HEK293 (cell line): ENCODE results near the gene ZBED5.
A peak's percentile ranks its signal among the peaks of the same experiment; 100 is the strongest.

Experiments
- CTCF ChIA-PET: fragments of 350-600 bp; formaldehyde crosslinking; extraction: SDS; loops from one replicate; lab custom pipeline; 2021; ENCODE audit warnings: antibody characterized with exemption; lab: Yijun Ruan, JAX
- POLR2A ChIA-PET: fragments of 300-600 bp; formaldehyde crosslinking; extraction: SDS; loops from one replicate; lab custom pipeline; 2020; ENCODE audit warnings: antibody characterized with exemption, inconsistent platforms; lab: Yijun Ruan, JAX
- H3K27ac ChIP-seq: fragments of 200-500 bp; sonication (Bioruptor generic); 2 replicates; pipeline ENCODE4 v1.5.1; 2014; ENCODE audit warnings: low read depth, low read length, control low read depth, inconsistent platforms; ENCODE audit errors: extremely low read depth
- H3K36me3 ChIP-seq, 2 experiments: fragments of 200-500 bp in 1 of 2; sonication (Bioruptor generic) in 1 of 2; 1 replicate in 1 of 2; 2 replicates in 1 of 2; pipeline ENCODE4 v1.5.1; 2014 to 2017; ENCODE audit warnings: inconsistent platforms in 2 of 2, low read length in 2 of 2; ENCODE audit not compliant: control insufficient read depth in 2 of 2, insufficient read depth in 1 of 2
- H3K4me1 ChIP-seq: fragments of 200-500 bp; sonication (Bioruptor generic); 2 replicates; pipeline ENCODE4 v1.5.1; 2014; ENCODE audit warnings: mild to moderate bottlenecking, low read length, inconsistent platforms; ENCODE audit not compliant: control insufficient read depth, insufficient read depth
- H3K4me3 ChIP-seq: 2 replicates; pipeline ENCODE4 v1.5.1; 2011; ENCODE audit warnings: low read depth, mild to moderate bottlenecking, control low read depth, low read length, moderate library complexity
- H3K9me3 ChIP-seq: fragments of 200-500 bp; sonication (Bioruptor generic); 2 replicates; pipeline ENCODE4 v1.5.1; 2014; ENCODE audit warnings: low read depth, low read length, inconsistent platforms; ENCODE audit not compliant: control insufficient read depth, insufficient read depth
- SCRT1 ChIP-seq: fragments of 450-650 bp; formaldehyde crosslinking; IDR thresholded peaks from 2 replicates; pipeline ENCODE4 v1.5.1; 2016; ENCODE audit warnings: missing biosample characterization, missing genetic modification characterization, borderline replicate concordance
- TCF7L2 ChIP-seq: IDR thresholded peaks from 2 replicates; pipeline ENCODE4 v1.6.1; 2011; ENCODE audit warnings: low read depth, mild to moderate bottlenecking, inconsistent platforms, low read length, moderate library complexity, borderline replicate concordance
- ZNF121 ChIP-seq: fragments of 450-650 bp; formaldehyde crosslinking; IDR thresholded peaks from 2 replicates; pipeline ENCODE4 v1.5.1; 2016; ENCODE audit warnings: missing biosample characterization, missing genetic modification characterization
- ZNF221 ChIP-seq: fragments of 450-650 bp; formaldehyde crosslinking; IDR thresholded peaks from 2 replicates; pipeline ENCODE4 v1.5.1; 2017; ENCODE audit warnings: missing biosample characterization, missing genetic modification characterization, borderline replicate concordance
- ZNF239 ChIP-seq: fragments of 450-650 bp; formaldehyde crosslinking; IDR thresholded peaks from 2 replicates; pipeline ENCODE4 v1.5.1; 2016; ENCODE audit warnings: missing biosample characterization, missing genetic modification characterization
- ZNF391 ChIP-seq: fragments of 450-650 bp; formaldehyde crosslinking; IDR thresholded peaks from 2 replicates; pipeline ENCODE4 v1.5.1; 2016; ENCODE audit warnings: low read depth, missing biosample characterization, missing genetic modification characterization, borderline replicate concordance
- ZNF423 ChIP-seq: fragments of 450-650 bp; formaldehyde crosslinking; IDR thresholded peaks from 2 replicates; pipeline ENCODE4 v1.5.1; 2016; ENCODE audit warnings: missing biosample characterization, missing genetic modification characterization
- ZNF48 ChIP-seq: fragments of 450-650 bp; formaldehyde crosslinking; IDR thresholded peaks from 2 replicates; pipeline ENCODE4 v1.5.1; 2016; ENCODE audit warnings: missing biosample characterization, missing genetic modification characterization
- ZNF514 ChIP-seq: fragments of 450-650 bp; formaldehyde crosslinking; IDR thresholded peaks from 2 replicates; pipeline ENCODE4 v1.5.1; 2016; ENCODE audit warnings: missing biosample characterization, missing genetic modification characterization
- ZNF530 ChIP-seq: fragments of 450-650 bp; formaldehyde crosslinking; IDR thresholded peaks from 2 replicates; pipeline ENCODE4 v1.5.1; 2016; ENCODE audit warnings: low read depth, missing biosample characterization, missing genetic modification characterization
- ZNF654 ChIP-seq: fragments of 450-650 bp; formaldehyde crosslinking; IDR thresholded peaks from 2 replicates; pipeline ENCODE4 v1.5.1; 2016; ENCODE audit warnings: low read depth, missing biosample characterization, missing genetic modification characterization
- TF ChIP-seq, protein P1 (sequence below): fragments of 450-650 bp; formaldehyde crosslinking; IDR thresholded peaks from 2 replicates; pipeline ENCODE4 v1.5.1; 2016; ENCODE audit warnings: missing biosample characterization, missing genetic modification characterization
- TF ChIP-seq, protein P2 (sequence below): fragments of 450-650 bp; formaldehyde crosslinking; IDR thresholded peaks from 2 replicates; pipeline ENCODE4 v1.5.1; 2016; ENCODE audit warnings: missing biosample characterization, missing genetic modification characterization
- TF ChIP-seq, protein P3 (sequence below): fragments of 450-650 bp; formaldehyde crosslinking; IDR thresholded peaks from 2 replicates; pipeline ENCODE4 v1.5.1; 2016; ENCODE audit warnings: missing biosample characterization, missing genetic modification characterization
- TF ChIP-seq, protein P4 (sequence below): fragments of 450-650 bp; formaldehyde crosslinking; IDR thresholded peaks from 2 replicates; pipeline ENCODE4 v1.5.1; 2016; ENCODE audit warnings: missing biosample characterization, missing genetic modification characterization
- TF ChIP-seq, protein P5 (sequence below): fragments of 450-650 bp; IDR thresholded peaks from 2 replicates; pipeline ENCODE4 v1.5.1; 2018; ENCODE audit warnings: missing biosample characterization, missing genetic modification characterization

The ZBED5 gene

DNA sequence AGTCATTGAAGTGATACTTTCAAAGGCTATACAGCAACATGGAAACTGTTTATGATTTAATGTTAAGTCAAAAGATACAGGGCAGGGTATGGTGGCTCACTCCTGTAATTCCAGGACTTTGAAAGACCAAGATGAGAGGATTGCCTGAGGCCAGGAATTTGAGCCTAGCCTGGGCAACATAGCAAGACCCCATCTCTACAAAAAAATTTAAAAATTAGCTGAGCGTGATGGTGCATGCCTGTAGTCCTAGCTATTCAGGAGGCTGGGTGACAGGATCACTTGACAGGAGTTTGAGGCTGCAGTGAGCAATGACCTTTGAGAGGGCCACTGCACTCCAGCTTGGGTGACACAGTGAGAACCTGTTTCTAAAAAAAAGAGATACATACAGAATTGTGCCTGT is 39.3 kb upstream of the ZBED5 start:
- H3K4me3 ChIP-seq = no peak overlapping the region
- peak; percentile 61 for TF ChIP-seq ZNF121 (tag by site-specific recombination)
- TF ChIP-seq ZNF391 = no peak
- no peak for TF ChIP-seq ZNF654 (tag by site-specific recombination)
- TF ChIP-seq, protein P1, sequence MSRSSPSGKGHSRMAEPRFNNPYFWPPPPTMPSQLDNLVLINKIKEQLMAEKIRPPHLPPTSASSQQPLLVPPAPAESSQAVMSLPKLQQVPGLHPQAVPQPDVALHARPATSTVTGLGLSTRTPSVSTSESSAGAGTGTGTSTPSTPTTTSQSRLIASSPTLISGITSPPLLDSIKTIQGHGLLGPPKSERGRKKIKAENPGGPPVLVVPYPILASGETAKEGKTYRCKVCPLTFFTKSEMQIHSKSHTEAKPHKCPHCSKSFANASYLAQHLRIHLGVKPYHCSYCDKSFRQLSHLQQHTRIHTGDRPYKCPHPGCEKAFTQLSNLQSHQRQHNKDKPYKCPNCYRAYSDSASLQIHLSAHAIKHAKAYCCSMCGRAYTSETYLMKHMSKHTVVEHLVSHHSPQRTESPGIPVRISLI = no peak
- no peaks in the 10 kb centered on the region for H3K9me3 ChIP-seq
- H3K27ac ChIP-seq = no peak overlapping the region
- H3K36me3 ChIP-seq = no peaks in the 10 kb centered on the region
- H3K4me1 ChIP-seq = 0 out of 2 replicates have a peak, but pooled peaks cover 5% of the 10 kb centered on the region
- POLR2A ChIA-PET = no interaction called here
- CTCF ChIA-PET = no interaction called here

DNA sequence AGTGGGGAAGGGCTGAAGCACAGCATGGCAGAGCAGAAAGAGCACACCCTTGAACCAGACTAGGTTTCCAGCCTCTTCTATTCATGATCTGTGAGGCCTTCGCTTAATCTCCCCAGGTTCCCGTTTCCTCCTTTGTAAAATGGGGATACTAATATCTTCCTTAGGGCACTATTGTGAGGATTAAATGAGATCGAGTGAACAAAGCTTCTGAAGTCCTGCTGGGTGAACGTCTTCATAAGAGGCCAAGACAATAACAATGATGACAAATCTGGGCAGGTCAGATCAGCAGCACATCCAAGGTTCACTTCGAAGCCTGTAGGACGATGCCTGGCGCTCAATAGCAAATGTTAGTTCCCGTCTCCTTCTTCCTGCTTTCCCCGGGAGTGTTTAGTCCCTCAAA is 38.6 kb upstream of the ZBED5 start:
- Histone ChIP-seq H3K27ac (no peak overlapping the region), H3K36me3 (no peaks in the 10 kb centered on the region), H3K4me1 (0 out of 2 replicates have a peak, but pooled peaks cover 5% of the 10 kb centered on the region), H3K4me3 (no peak overlapping the region), H3K9me3 (no peaks in the 10 kb centered on the region)
- no peak for TF ChIP-seq ZNF221
- no peak for TF ChIP-seq ZNF530 (tag by site-specific recombination)
- TF ChIP-seq, protein P2, sequence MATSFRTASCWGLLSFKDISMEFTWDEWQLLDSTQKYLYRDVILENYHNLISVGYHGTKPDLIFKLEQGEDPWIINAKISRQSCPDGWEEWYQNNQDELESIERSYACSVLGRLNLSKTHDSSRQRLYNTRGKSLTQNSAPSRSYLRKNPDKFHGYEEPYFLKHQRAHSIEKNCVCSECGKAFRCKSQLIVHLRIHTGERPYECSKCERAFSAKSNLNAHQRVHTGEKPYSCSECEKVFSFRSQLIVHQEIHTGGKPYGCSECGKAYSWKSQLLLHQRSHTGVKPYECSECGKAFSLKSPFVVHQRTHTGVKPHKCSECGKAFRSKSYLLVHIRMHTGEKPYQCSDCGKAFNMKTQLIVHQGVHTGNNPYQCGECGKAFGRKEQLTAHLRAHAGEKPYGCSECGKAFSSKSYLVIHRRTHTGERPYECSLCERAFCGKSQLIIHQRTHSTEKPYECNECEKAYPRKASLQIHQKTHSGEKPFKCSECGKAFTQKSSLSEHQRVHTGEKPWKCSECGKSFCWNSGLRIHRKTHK = no peak
- no peak for TF ChIP-seq TCF7L2
- no peak for TF ChIP-seq ZNF48
- no peak for TF ChIP-seq SCRT1 (tag by site-specific recombination)
- TF ChIP-seq, protein P3, sequence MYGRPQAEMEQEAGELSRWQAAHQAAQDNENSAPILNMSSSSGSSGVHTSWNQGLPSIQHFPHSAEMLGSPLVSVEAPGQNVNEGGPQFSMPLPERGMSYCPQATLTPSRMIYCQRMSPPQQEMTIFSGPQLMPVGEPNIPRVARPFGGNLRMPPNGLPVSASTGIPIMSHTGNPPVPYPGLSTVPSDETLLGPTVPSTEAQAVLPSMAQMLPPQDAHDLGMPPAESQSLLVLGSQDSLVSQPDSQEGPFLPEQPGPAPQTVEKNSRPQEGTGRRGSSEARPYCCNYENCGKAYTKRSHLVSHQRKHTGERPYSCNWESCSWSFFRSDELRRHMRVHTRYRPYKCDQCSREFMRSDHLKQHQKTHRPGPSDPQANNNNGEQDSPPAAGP = no peak
- no peak for TF ChIP-seq ZNF514 (tag by site-specific recombination)
- CTCF ChIA-PET = interaction anchor here (1.2 kb wide), 1 partner anchor 11 kb away, joined by 5 read pairs; no protein-coding TSS in a partner anchor
- POLR2A ChIA-PET = no interaction called here

DNA sequence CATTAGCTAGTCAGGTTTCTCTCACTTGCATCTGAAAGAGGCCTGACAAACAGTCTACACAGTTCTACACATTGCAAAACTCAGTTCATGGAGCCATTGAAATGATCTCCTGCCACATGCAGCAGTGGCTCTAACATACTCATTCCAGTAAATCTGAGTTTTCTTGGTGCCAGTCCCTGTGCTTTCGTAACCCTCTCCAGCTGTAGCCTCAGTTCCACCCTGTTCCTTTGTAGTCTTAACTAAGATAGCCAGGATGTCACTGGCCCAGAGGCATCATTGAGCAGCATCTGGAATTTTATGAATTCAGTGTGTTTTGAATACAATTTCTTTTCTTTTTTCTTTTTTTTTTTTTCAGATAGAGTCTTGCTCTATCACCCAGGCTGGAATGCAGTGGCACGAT is 37.4 kb upstream of the ZBED5 start:
- H3K4me1 ChIP-seq = 0 out of 2 replicates have a peak, but pooled peaks cover 5% of the 10 kb centered on the region
- no peak overlapping the region for H3K4me3 ChIP-seq
- ChIA-PET POLR2A (interaction anchor here (0.8 to 2.6 kb wide), 2 partner anchors 32 to 86 kb away, joined by 3 to 18 read pairs; partner anchors contain the start of gene EIF4G2), CTCF (interaction anchor here (0.7 to 3.8 kb wide), 3 partner anchors 12 to 993 kb away, joined by 5 to 21 read pairs (median 5); no protein-coding TSS in a partner anchor)
- TF ChIP-seq ZNF239 (no peak), ZNF423 (tag by site-specific recombination) (no peak)
- TF ChIP-seq, protein P4, sequence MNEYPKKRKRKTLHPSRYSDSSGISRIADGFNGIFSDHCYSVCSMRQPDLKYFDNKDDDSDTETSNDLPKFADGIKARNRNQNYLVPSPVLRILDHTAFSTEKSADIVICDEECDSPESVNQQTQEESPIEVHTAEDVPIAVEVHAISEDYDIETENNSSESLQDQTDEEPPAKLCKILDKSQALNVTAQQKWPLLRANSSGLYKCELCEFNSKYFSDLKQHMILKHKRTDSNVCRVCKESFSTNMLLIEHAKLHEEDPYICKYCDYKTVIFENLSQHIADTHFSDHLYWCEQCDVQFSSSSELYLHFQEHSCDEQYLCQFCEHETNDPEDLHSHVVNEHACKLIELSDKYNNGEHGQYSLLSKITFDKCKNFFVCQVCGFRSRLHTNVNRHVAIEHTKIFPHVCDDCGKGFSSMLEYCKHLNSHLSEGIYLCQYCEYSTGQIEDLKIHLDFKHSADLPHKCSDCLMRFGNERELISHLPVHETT (tag by site-specific recombination) = no peak
- TF ChIP-seq, protein P5, sequence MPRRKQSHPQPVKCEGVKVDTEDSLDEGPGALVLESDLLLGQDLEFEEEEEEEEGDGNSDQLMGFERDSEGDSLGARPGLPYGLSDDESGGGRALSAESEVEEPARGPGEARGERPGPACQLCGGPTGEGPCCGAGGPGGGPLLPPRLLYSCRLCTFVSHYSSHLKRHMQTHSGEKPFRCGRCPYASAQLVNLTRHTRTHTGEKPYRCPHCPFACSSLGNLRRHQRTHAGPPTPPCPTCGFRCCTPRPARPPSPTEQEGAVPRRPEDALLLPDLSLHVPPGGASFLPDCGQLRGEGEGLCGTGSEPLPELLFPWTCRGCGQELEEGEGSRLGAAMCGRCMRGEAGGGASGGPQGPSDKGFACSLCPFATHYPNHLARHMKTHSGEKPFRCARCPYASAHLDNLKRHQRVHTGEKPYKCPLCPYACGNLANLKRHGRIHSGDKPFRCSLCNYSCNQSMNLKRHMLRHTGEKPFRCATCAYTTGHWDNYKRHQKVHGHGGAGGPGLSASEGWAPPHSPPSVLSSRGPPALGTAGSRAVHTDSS (tag by site-specific recombination) = no peak
- H3K9me3 ChIP-seq = no peaks in the 10 kb centered on the region
- no peak overlapping the region for H3K27ac ChIP-seq
- no peaks in the 10 kb centered on the region for H3K36me3 ChIP-seq
